PC-3 (cell line): Measurements from ENCODE around the gene TIGD1.

Source experiments
- EZH2 ChIP-seq: fragments of 300-600 bp; sonication (generic); IDR thresholded peaks from one replicate; pipeline ENCODE4 v1.6.1; 2017; ENCODE audit warnings: antibody characterized with exemption, mild to moderate bottlenecking, low read length; ENCODE audit not compliant: unreplicated experiment
- TF ChIP-seq, protein P1 (sequence below): fragments of 300-600 bp; sonication (generic); conservative IDR thresholded peaks from 2 replicates; pipeline ENCODE4 v1.5.1; 2017; ENCODE audit warnings: antibody characterized with exemption, low read depth, mild to moderate bottlenecking, low read length

DNA sequence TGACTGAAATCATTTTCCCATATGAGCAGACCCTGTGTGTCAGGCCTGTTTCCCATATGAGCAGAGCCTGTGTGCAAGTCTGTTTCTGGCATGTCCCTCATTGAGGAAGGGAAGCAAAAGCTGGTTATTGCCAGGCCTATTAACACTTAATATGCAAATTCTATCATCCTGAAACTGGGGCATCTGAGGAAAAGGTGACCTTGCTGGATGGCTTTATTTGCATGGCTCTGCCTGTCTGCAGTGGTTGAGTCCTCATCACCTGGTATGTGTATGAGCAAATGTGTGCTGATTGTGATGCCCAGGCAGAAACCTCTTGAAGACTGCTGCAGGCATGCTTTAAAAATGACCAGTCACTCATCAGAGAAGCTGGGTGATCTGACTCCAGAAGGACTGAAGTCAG is 31.4 kb upstream of the TIGD1 start:
- TF ChIP-seq, protein P1, sequence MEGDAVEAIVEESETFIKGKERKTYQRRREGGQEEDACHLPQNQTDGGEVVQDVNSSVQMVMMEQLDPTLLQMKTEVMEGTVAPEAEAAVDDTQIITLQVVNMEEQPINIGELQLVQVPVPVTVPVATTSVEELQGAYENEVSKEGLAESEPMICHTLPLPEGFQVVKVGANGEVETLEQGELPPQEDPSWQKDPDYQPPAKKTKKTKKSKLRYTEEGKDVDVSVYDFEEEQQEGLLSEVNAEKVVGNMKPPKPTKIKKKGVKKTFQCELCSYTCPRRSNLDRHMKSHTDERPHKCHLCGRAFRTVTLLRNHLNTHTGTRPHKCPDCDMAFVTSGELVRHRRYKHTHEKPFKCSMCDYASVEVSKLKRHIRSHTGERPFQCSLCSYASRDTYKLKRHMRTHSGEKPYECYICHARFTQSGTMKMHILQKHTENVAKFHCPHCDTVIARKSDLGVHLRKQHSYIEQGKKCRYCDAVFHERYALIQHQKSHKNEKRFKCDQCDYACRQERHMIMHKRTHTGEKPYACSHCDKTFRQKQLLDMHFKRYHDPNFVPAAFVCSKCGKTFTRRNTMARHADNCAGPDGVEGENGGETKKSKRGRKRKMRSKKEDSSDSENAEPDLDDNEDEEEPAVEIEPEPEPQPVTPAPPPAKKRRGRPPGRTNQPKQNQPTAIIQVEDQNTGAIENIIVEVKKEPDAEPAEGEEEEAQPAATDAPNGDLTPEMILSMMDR, result no peak
- no peak for TF ChIP-seq EZH2
